ENCODE results near the gene HINT2.

Gene HINT2

DNA sequence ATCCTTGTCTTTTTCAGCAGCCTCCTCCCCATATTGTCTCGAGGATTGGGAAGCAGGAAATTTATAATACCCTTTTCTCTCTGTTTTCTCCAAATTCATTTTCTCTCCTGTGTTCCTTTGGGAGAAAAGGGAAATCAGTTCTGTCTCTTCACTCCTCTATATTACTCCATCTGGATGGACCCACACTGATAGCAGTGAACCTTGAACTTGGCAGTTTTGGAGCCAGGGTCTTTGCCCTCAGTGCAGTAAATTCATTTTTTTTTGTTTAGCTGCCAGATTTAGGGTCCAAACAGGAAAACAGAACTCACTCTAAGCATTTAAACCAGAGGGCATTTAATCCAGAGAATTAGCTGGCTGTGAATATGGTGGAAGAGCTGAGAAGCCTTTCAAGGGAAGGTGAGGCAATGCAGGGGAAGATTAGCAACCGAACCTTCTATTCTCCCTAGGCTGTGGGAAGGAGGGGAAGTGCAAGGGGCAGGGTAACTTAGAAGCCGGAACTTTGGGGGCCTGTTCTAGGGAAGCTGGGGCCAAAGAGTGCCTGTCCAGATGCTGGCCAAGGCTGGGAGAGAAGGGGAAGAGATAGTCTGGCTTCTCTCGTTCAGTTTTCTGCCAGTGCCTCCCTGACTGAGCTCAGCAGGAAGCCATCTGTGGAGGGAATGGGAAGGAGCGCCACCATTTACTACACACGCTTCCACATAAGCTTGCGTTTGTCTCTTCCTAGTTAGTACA lies 39.8 kb downstream of the HINT2 start:
- no peak for DNase-seq

- no peak for DNase-seq
Observed at GRCh38 chr9:35771943-35772342, 42.9 kb downstream of the HINT2 start.

DNA sequence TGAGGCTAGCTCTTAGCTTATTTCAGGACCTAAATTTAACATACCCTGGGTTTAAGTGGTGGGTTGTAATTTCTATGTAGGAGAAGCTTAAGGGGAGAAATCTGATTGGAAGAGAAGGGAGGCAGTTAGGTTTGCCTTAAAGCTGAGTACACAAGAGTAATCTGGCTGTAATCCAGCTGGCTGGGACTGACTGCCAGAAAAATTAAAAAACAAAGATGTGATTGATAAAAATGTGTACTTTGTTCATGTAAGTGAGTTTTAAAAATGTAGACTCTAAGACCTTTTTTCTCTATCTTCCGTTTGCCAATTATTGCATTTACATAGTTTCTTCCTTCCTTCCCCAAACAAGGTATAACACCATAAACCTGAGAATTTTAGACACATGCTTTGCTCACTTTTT lies 43.3 kb downstream of the HINT2 start:
- DNase-seq = no peak

DNA sequence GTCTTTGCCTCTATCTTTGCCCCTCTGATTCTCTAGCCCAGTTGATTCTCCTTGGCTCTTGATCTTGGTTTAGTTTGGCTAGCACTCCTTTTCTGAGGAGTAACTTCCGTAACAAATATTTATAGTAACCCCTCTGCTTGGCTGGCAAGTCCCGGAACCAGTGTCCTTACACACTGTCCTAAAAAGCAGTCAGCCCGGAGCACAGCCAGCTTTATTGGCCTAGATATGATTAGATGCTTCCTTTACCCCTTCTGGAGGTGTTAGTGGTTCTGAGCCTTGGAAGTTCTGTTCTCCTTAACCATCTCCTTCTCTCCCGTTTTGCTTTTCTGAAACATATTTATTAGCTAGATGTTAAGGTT lies 43.8 kb downstream of the HINT2 start:
- DNase-seq = no peak

GRCh38 chr9:35769763-35770162 lies 45.1 kb downstream of the HINT2 start:
- DNase-seq = no peak

GRCh38 chr9:35767458-35767857 lies 47.4 kb downstream of the HINT2 start:
- no peak for DNase-seq

- DNase-seq = no peak
Observed at GRCh38 chr9:35766997-35767396, 47.8 kb downstream of the HINT2 start.

GRCh38 chr9:35763803-35764202 lies 51.0 kb downstream of the HINT2 start:
- no peak for DNase-seq

GRCh38 chr9:35763181-35763580 lies 51.7 kb downstream of the HINT2 start:
- no peak for DNase-seq

Measured in activated CD4-positive, alpha-beta T cell treated with anti-CD3 and anti-CD28 coated beads for 4 hours (primary cell).